Measurements from ENCODE around the gene ZDHHC14.
"Not testable (repeated sequence)": the region's sequence is repeated elsewhere in the genome, so short reads cannot be mapped to it uniquely, and the experiment has no call there.

ZDHHC14 gene

GRCh38 chr6:157408427-157408826 lies 27.4 kb downstream of the ZDHHC14 start:
- DNase-seq = not testable (repeated sequence)

GRCh38 chr6:157410045-157410444 lies 29.1 kb downstream of the ZDHHC14 start:
- no peak for DNase-seq

- DNase-seq = no peak
Measured at GRCh38 chr6:157411368-157411767, 30.4 kb downstream of the ZDHHC14 start.

GRCh38 chr6:157412791-157413190 lies 31.8 kb downstream of the ZDHHC14 start:
- DNase-seq = no peak

GRCh38 chr6:157420497-157420896 lies 39.5 kb downstream of the ZDHHC14 start:
- no peak for DNase-seq

GRCh38 chr6:157424491-157425020 lies 43.6 kb downstream of the ZDHHC14 start:
- DNase-seq = no peak

- DNase-seq = no peak
Measured at GRCh38 chr6:157427969-157428368, 47.0 kb downstream of the ZDHHC14 start.

- no peak for DNase-seq
Measured at GRCh38 chr6:157428427-157429202, 47.6 kb downstream of the ZDHHC14 start.

- no peak for DNase-seq
Measured at GRCh38 chr6:157429248-157429647, 48.3 kb downstream of the ZDHHC14 start.

GRCh38 chr6:157430834-157431233 lies 49.8 kb downstream of the ZDHHC14 start:
- DNase-seq = no peak

- DNase-seq = no peak
Measured at GRCh38 chr6:157432231-157432891, 51.4 kb downstream of the ZDHHC14 start.

GRCh38 chr6:157432892-157433265 lies 51.9 kb downstream of the ZDHHC14 start:
- DNase-seq = no peak

- DNase-seq = no peak
Measured at GRCh38 chr6:157433678-157434081, 52.7 kb downstream of the ZDHHC14 start.

GRCh38 chr6:157434349-157435033 lies 53.5 kb downstream of the ZDHHC14 start:
- no peak for DNase-seq

GRCh38 chr6:157436219-157436943 lies 55.4 kb downstream of the ZDHHC14 start:
- DNase-seq = peak; percentile 63

- DNase-seq = no peak
Measured at GRCh38 chr6:157436944-157437336, 56.0 kb downstream of the ZDHHC14 start.

GRCh38 chr6:157438611-157439111 lies 57.7 kb downstream of the ZDHHC14 start:
- DNase-seq = peak; percentile 34

GRCh38 chr6:157440171-157440570 lies 59.2 kb downstream of the ZDHHC14 start:
- DNase-seq = no peak

GRCh38 chr6:157442291-157442690 lies 61.3 kb downstream of the ZDHHC14 start:
- DNase-seq = no peak

- no peak for DNase-seq
Measured at GRCh38 chr6:157443066-157443800, 62.2 kb downstream of the ZDHHC14 start.

- no peak for DNase-seq
Measured at GRCh38 chr6:157445277-157446009, 64.5 kb downstream of the ZDHHC14 start.

Measured in eye (tissue), 1 donor.